Measurements from ENCODE around the gene CHST3.

Gene CHST3

GRCh38 chr10:72048450-72049124, 84.4 kb downstream of the CHST3 start:
- Mint-ChIP-seq H3K4me1 (peaks cover 26% of the 10 kb centered on the region), H3K9me3 (no peaks in the 10 kb centered on the region), H3K27ac (no peak overlapping the region), H3K27me3 (no peaks in the 10 kb centered on the region), H3K36me3 (ENCODE audit: low read depth) (peaks cover 4% of the 10 kb centered on the region), H3K4me3 (no peak overlapping the region)
- DNase-seq = peak; percentile 96
- ATAC-seq = peak; percentile 94

- peaks cover 26% of the 10 kb centered on the region for H3K4me1 Mint-ChIP-seq
- no peaks in the 10 kb centered on the region for H3K27me3 Mint-ChIP-seq
- no peak overlapping the region for H3K4me3 Mint-ChIP-seq
- no peak overlapping the region for H3K27ac Mint-ChIP-seq
- no peak for ATAC-seq
- no peaks in the 10 kb centered on the region for H3K9me3 Mint-ChIP-seq
- no peak for DNase-seq
- H3K36me3 Mint-ChIP-seq (ENCODE audit: low read depth) = peaks cover 4% of the 10 kb centered on the region
Observed at GRCh38 chr10:72049472-72049871, 85.3 kb downstream of the CHST3 start.

DNA sequence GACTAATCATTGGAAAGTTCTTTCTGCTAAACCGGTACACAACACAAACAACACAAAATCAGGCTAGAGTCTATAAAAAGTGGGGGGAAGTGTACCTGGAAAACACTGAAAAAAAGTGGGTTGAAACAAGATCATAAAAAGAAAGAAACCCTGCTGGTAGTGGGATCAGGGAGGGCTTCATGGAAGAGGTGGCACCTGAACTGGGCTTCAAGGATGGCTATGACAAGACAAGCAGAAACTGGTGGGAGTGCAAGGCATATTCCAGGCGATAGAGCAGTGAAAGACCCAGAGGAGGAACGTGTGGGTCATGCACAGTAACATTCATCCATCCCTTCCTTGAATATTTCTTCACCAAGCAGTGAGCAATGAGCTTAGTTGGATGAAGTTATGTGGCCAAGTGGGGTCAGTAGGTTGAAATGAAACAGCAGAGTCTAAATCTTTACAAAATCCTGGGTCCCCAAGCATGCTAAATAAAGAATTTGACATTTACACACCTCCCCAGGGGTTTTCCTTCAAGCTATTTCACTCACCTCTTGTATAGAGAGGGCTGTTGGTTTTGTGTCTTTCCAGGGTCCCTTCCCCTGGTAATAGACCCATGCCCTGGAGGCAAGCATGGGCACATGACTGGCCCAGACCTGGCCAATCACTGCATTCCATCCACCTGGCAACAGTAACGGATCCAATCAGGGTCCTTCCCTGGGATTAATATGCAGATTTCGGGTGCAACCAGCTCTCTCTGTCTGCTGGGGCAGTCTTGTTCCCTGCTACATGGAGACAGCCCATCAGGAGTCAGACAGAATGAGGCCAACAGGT, 86.0 kb downstream of the CHST3 start:
- Mint-ChIP-seq H3K27ac (peak overlapping the region; percentile 36), H3K4me1 (peaks cover 31% of the 10 kb centered on the region), H3K4me3 (no peak overlapping the region), H3K9me3 (no peaks in the 10 kb centered on the region), H3K36me3 (ENCODE audit: low read depth) (peaks cover 4% of the 10 kb centered on the region), H3K27me3 (no peaks in the 10 kb centered on the region)
- DNase-seq (no peak), ATAC-seq (peak; percentile 33)

- DNase-seq (no peak), ATAC-seq (no peak)
- Mint-ChIP-seq H3K4me1 (peaks cover 28% of the 10 kb centered on the region), H3K27ac (no peak overlapping the region), H3K9me3 (no peaks in the 10 kb centered on the region), H3K4me3 (no peak overlapping the region), H3K36me3 (ENCODE audit: low read depth) (peaks cover 4% of the 10 kb centered on the region), H3K27me3 (no peaks in the 10 kb centered on the region)
Observed at GRCh38 chr10:72050873-72051272, 86.7 kb downstream of the CHST3 start.

DNA sequence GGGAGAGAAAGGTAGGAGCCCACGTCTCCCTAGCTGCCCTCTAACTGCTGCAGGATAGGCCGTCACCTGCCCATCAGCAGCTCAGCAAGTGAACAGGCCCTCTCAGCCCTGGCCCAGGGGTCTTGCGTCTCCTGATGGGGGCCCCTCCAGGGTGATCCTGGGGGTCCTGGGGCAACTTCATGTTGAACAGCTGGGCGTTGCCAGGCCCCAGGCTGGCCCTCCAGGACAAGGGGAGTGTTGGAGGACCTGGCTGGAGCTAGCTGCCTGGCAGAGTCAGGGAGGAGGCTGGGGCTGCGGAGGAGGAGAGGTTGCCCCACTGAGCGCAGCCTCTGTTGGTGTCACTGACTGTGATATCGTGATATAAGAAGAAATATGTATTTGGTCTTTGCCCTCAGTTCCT, 89.5 kb downstream of the CHST3 start:
- DNase-seq = no peak
- Mint-ChIP-seq H3K4me1 (peaks cover 25% of the 10 kb centered on the region), H3K27ac (no peak overlapping the region), H3K4me3 (no peak overlapping the region), H3K9me3 (no peaks in the 10 kb centered on the region), H3K27me3 (no peaks in the 10 kb centered on the region), H3K36me3 (ENCODE audit: low read depth) (peaks cover 4% of the 10 kb centered on the region)
- ATAC-seq = no peak

GRCh38 chr10:72056113-72056512, 91.9 kb downstream of the CHST3 start:
- H3K27ac Mint-ChIP-seq = no peak overlapping the region
- no peaks in the 10 kb centered on the region for H3K9me3 Mint-ChIP-seq

DNA sequence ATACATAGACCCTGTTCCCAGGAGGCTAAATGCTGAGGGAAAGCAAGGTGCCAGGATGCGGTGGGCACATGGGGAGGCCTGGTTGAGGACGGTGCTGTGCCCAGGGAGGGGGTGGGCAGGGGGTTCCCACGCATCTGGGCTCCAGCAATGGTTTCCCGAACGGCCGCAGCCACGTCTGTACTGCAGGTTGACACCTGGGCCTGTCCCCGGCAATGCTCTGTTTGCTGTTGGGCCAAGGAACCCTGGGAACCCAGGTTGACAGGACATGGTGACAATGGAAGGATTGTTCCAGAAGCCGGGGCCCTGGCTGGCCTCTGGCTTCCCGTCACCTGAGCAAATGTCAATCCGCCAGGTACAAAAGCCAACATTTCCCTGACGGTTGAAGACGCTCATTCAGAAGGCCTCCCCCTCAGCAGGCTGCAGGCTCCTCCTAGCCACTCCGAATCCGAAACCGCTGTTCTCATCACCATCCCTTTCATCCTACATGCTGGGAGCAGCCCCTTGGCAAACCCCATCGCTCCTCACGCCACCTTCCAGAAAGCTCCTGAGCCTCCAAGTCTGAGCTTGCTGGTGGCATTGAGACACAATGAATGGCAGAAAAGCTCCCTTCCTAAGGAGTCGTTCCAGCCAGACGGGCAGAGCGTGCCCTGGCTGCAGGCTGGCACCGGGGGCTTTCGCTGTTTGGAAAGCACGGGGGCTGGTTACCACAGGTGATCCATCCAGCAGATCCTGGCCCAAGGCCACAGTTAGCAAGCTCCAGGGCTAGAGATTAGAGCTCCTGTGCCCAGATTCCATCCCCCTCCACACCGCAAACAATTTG, 92.9 kb downstream of the CHST3 start:
- Mint-ChIP-seq H3K4me1 (peaks cover 29% of the 10 kb centered on the region), H3K27ac (no peak overlapping the region), H3K4me3 (no peak overlapping the region), H3K9me3 (no peaks in the 10 kb centered on the region), H3K36me3 (ENCODE audit: low read depth) (peaks cover 4% of the 10 kb centered on the region), H3K27me3 (no peaks in the 10 kb centered on the region)
- DNase-seq (no peak), ATAC-seq (no peak)

More at GRCh38 chr10:72056113-72056512, 91.9 kb downstream of the CHST3 start:
- Mint-ChIP-seq H3K36me3 (ENCODE audit: low read depth) (no peaks in the 10 kb centered on the region), H3K4me3 (no peak overlapping the region), H3K27me3 (no peaks in the 10 kb centered on the region), H3K4me1 (peaks cover 29% of the 10 kb centered on the region)
- DNase-seq = no peak
- ATAC-seq = no peak

GRCh38 chr10:72058347-72058898, 94.2 kb downstream of the CHST3 start:
- no peaks in the 10 kb centered on the region for H3K9me3 Mint-ChIP-seq
- H3K27me3 Mint-ChIP-seq = no peaks in the 10 kb centered on the region
- ATAC-seq (no peak), DNase-seq (no peak)
- H3K36me3 Mint-ChIP-seq (ENCODE audit: low read depth) = peaks cover 7% of the 10 kb centered on the region
- peaks cover 29% of the 10 kb centered on the region for H3K4me1 Mint-ChIP-seq
- H3K4me3 Mint-ChIP-seq = no peak overlapping the region
- peak overlapping the region; percentile 80 for H3K27ac Mint-ChIP-seq

DNA sequence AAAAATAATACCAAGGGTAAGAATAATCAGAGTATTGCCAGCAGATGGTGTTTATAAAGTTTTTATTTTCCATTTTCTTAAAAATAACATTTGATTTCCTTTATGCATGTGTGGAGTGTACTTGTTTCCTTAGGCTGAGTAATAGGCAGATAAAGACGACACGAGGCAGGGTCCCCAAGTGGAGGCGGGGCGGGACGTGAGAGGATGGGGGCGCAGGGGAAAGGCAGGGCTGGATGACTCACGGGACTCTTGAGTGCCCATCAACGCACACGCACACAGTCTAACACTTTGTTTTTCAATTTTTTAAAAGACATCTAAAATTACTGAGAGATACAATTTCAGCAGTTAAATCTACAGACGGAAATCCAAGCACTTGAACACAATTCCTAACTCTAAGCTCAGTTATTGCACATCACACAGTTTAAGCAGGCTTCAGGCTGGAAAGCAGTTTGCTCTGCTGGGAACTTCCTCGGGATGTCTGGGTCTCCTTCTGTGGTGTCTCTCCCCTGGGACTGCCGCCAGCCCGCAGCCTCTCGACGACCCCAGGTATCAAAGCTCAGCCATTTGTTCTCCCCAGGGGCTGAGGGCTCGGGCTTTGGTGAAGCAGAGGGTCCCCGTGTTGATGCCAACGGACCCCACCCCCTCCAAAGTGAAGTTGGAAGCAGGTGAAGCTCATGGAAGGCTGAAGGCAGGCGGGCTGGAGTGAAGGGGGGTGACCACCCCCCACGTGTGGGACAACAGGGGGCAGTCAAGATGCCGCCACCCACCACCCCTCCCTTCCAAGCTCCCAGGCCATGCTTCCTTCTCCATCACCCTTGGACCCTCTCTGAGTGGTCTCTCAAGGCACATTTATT, 95.0 kb downstream of the CHST3 start:
- peaks cover 11% of the 10 kb centered on the region for H3K36me3 Mint-ChIP-seq (ENCODE audit: low read depth)

GRCh38 chr10:72059843-72060822, 95.9 kb downstream of the CHST3 start:
- peaks cover 26% of the 10 kb centered on the region for H3K4me1 Mint-ChIP-seq
- peaks cover 14% of the 10 kb centered on the region for H3K36me3 Mint-ChIP-seq (ENCODE audit: low read depth)
- H3K4me3 Mint-ChIP-seq = no peak overlapping the region
- H3K27ac Mint-ChIP-seq = peak overlapping the region; percentile 80
- ATAC-seq (no peak), DNase-seq (no peak)
- H3K27me3 Mint-ChIP-seq = no peaks in the 10 kb centered on the region
- H3K9me3 Mint-ChIP-seq = no peaks in the 10 kb centered on the region

More for the DNA sequence above, 95.0 kb downstream of the CHST3 start:
- Mint-ChIP-seq H3K9me3 (no peaks in the 10 kb centered on the region), H3K4me3 (no peak overlapping the region), H3K27ac (peak overlapping the region; percentile 80), H3K27me3 (no peaks in the 10 kb centered on the region), H3K4me1 (peaks cover 31% of the 10 kb centered on the region)
- peak; percentile 56 for DNase-seq
- peak; percentile 66 for ATAC-seq

- no peak overlapping the region for H3K4me3 Mint-ChIP-seq
- peaks cover 20% of the 10 kb centered on the region for H3K36me3 Mint-ChIP-seq (ENCODE audit: low read depth)
- H3K27me3 Mint-ChIP-seq = no peaks in the 10 kb centered on the region
- DNase-seq (no peak), ATAC-seq (no peak)
- peaks cover 30% of the 10 kb centered on the region for H3K4me1 Mint-ChIP-seq
- peak overlapping the region; percentile 59 for H3K27ac Mint-ChIP-seq
- no peaks in the 10 kb centered on the region for H3K9me3 Mint-ChIP-seq
Observed at GRCh38 chr10:72061491-72061890, 97.3 kb downstream of the CHST3 start.

DNA sequence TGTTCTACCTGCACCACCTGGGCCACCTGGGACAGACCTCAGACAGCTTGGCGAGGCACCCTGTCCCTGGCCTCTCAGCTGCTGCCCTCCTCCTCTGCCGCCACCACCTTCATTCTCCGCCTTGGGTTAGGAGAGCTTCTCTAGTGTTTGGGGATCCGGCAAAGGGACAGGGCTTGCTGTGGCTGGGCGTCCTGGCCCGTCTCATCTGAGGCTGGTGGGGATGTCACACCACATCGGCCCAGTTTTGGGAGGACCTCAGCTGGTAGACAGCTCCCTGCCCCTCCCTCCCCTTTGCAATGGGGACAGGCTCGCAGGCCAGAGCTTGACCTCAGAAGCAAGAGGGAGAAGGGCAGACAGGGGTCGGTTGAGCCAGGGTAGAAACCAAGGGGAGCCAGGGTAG, 97.7 kb downstream of the CHST3 start:
- Mint-ChIP-seq H3K27ac (no peak overlapping the region), H3K9me3 (no peaks in the 10 kb centered on the region)
- DNase-seq = no peak

GRCh38 chr10:72062382-72062781, 98.2 kb downstream of the CHST3 start:
- H3K9me3 Mint-ChIP-seq = no peaks in the 10 kb centered on the region
- peaks cover 21% of the 10 kb centered on the region for H3K36me3 Mint-ChIP-seq (ENCODE audit: low read depth)
- no peak for ATAC-seq
- no peak overlapping the region for H3K27ac Mint-ChIP-seq
- H3K4me1 Mint-ChIP-seq = peaks cover 30% of the 10 kb centered on the region
- H3K27me3 Mint-ChIP-seq = no peaks in the 10 kb centered on the region
- no peak overlapping the region for H3K4me3 Mint-ChIP-seq
- DNase-seq = no peak

More for the DNA sequence above, 97.7 kb downstream of the CHST3 start:
- H3K27me3 Mint-ChIP-seq = no peaks in the 10 kb centered on the region
- H3K36me3 Mint-ChIP-seq (ENCODE audit: low read depth) = peaks cover 21% of the 10 kb centered on the region
- ATAC-seq = no peak
- H3K4me1 Mint-ChIP-seq = peaks cover 30% of the 10 kb centered on the region
- no peak overlapping the region for H3K4me3 Mint-ChIP-seq
